Measurements from ENCODE around the gene STK10.

DNA sequence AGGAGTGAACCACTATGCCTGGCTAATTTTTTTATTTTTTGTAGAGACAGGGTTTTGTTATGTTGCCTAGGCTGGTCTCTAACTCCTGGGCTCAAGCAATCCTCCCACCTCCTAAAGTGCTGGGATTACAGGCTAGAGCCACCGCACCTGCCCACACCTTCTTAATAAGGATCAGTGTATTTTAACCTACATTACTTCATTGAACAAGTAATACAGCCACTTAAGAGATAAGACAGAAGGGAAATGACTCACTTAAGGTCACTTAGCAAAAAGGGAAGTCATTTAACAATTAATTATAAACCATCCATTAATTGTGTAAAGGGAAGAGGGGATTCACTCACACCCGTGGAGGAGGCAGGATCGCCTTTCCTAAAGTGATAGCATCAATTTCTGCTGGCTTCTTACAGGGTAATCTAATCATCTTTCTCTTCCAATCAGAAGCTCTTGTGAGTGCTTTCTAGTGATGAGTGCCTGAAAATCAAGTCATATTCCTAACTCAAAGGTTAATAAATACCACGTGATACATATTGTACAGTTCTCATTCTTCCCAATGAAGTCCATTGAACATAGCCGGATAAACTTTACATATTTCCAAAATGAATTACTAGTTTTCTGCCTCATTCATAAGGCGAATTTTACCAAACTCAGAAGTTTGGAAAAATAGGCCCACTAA lies 185.0 kb downstream of the STK10 start:
- TF ChIP-seq EZH2phosphoT487 (IDR thresholded peaks at IDR 0.05; ENCODE audit: insufficient read depth, low read depth) (no peak), EZH2 (IDR thresholded peaks at IDR 0.05; ENCODE audit: insufficient read depth, poor library complexity, severe bottlenecking) (no peak)
